MCF 10A (cell line): Measurements from ENCODE around the gene NDRG3. TPM values are rescaled to one million over a fixed set of nuclear protein-coding genes. Genes with fewer than 3 reads are reported as not detected.

Experiments
- BruUV-seq: library from RNA; stranded (reverse); fragments of 400-500 nt; replicated peaks from 2 replicates; lab custom pipeline; 2021; lab: Mats Ljungman, UMichigan
- CTCF ChIA-PET: fragments of 300-600 bp; sonication (Branson Sonifier 250); formaldehyde crosslinking; extraction: SDS; loops from one replicate; lab custom pipeline; 2021; ENCODE audit warnings: antibody characterized with exemption, inconsistent platforms; lab: Yijun Ruan, JAX
- POLR2A ChIA-PET: fragments of 300-600, 350-650 bp; sonication (Branson Sonifier 250); formaldehyde crosslinking; extraction: SDS; loops from one replicate; lab custom pipeline; 2020; ENCODE audit warnings: antibody characterized with exemption, inconsistent platforms; lab: Yijun Ruan, JAX
- DNase-seq: peaks from one replicate; pipeline ENCODE4 v3.0.0-alpha.2; 2018; ENCODE audit not compliant: unreplicated experiment
- H3K27ac Mint-ChIP-seq: one replicate; pipeline ENCODE4 v1.8.0; 2022; ENCODE audit warnings: mild to moderate bottlenecking, low read depth, mixed read lengths; ENCODE audit not compliant: unreplicated experiment
- H3K27me3 Mint-ChIP-seq: one replicate; pipeline ENCODE4 v1.8.0; 2022; ENCODE audit warnings: mixed read lengths; ENCODE audit not compliant: insufficient read depth, unreplicated experiment
- H3K36me3 Mint-ChIP-seq: one replicate; pipeline ENCODE4 v1.8.0; 2022; ENCODE audit warnings: mild to moderate bottlenecking, moderate library complexity, mixed read lengths; ENCODE audit not compliant: insufficient read depth, unreplicated experiment
- H3K4me1 Mint-ChIP-seq: one replicate; pipeline ENCODE4 v1.8.0; 2022; ENCODE audit warnings: mixed read lengths; ENCODE audit not compliant: insufficient read depth, unreplicated experiment
- H3K4me3 Mint-ChIP-seq: one replicate; pipeline ENCODE4 v1.8.0; 2022; ENCODE audit warnings: mild to moderate bottlenecking, moderate library complexity, mixed read lengths; ENCODE audit not compliant: unreplicated experiment
- H3K9me3 Mint-ChIP-seq: one replicate; pipeline ENCODE4 v1.8.0; 2022; ENCODE audit warnings: mixed read lengths; ENCODE audit not compliant: unreplicated experiment
- intact Hi-C: fragments of 100-400 bp; cut with micrococcal nuclease; formaldehyde crosslinking; loops from 2 replicates; pipeline ENCODE4 v1.14.1; 2022
- total RNA-seq: library from RNA; stranded (reverse); gene quantifications from 2 replicates; pipeline ENCODE4 v1.2.3, GENCODE V29; 2022
- TF ChIP-seq, protein P1 (sequence below): fragments of 200-600 bp; IDR thresholded peaks from one replicate; pipeline ENCODE4 v1.8.0; 2022; ENCODE audit warnings: antibody characterized with exemption, mild to moderate bottlenecking; ENCODE audit not compliant: unreplicated experiment

NDRG3 gene
- total RNA-seq, 1 experiment from 2014 or later: 10.3 TPM

DNA sequence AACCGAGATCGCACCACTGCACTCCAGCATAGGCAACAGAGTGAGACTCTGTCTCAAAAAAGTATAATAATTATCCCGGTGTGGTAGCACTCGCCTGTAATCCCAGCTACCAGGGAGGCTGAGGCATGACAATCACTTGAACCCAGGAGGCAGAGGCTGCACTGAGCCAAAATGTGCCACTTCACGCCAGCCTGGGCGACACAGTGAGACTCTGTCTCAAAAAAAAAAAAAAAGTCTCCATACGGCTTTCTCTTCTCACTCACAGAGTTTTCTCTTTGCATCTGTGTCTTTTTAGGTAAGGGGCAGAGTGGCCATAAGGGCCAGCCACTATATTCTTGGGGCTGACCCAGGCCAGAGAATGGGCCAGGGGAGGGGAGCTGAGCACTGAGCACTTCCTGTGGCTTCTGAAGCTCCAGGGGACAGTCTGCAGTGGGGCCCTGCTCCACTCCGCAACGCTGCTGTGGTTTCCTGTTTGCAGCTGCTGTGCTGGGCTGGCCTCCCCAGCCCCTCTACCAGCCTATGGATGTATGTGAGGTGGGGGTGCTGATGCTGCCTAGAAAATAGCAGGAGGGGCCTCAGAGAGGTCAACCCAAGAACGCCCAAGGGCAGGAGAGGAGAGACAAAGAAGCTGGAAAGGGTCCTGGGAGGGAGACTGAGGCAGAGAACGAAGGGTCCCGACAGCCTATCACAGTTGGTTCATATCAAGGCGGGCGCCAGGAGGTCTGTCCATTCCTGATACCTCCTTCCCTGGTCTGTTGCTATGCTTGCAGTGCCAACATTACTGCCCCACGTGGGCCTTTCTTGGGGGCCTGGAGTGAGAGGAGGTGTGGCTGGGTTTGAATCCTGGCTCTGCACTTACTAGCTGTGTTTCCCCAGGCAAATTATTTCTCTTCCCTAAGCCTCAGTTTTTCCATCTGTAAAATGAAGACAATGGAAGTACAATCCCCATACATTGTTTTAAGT lies 115.9 kb downstream of the NDRG3 start:
- Mint-ChIP-seq H3K4me3 (no peak overlapping the region), H3K27ac (no peak overlapping the region), H3K36me3 (no peaks in the 10 kb centered on the region), H3K27me3 (no peaks in the 10 kb centered on the region), H3K9me3 (no peaks in the 10 kb centered on the region), H3K4me1 (no peaks in the 10 kb centered on the region)
- TF ChIP-seq, protein P1, sequence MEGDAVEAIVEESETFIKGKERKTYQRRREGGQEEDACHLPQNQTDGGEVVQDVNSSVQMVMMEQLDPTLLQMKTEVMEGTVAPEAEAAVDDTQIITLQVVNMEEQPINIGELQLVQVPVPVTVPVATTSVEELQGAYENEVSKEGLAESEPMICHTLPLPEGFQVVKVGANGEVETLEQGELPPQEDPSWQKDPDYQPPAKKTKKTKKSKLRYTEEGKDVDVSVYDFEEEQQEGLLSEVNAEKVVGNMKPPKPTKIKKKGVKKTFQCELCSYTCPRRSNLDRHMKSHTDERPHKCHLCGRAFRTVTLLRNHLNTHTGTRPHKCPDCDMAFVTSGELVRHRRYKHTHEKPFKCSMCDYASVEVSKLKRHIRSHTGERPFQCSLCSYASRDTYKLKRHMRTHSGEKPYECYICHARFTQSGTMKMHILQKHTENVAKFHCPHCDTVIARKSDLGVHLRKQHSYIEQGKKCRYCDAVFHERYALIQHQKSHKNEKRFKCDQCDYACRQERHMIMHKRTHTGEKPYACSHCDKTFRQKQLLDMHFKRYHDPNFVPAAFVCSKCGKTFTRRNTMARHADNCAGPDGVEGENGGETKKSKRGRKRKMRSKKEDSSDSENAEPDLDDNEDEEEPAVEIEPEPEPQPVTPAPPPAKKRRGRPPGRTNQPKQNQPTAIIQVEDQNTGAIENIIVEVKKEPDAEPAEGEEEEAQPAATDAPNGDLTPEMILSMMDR: no peak
- BruUV-seq: no TSS peak
- DNase-seq: no peak
- ChIA-PET POLR2A (no interaction called here), CTCF (interaction anchor here (0.6 kb wide), 1 partner anchor 31 kb away, joined by 3 read pairs; no protein-coding TSS in a partner anchor)
- intact Hi-C loops: no loop called here

DNA sequence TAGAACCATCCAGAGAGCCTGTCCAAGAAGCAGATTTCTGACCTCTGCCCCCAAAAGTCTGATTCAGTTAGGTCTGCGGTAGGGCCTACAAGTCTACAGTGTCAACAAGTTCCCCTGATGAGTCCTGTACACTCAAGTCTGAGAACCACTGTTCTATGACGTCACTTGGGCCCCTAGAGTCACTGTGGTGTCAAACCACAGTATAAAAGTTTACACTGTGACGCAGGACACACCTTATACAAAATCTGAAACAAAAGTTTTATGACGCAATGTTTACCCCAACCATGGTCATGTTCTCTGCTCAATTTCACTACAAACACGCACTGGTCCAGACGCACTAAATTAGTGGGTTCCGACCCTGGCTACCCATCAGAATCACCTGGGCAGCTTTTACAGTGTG lies 117.8 kb downstream of the NDRG3 start:
- peaks cover 6% of the 10 kb centered on the region for H3K4me1 Mint-ChIP-seq
- POLR2A ChIA-PET: no interaction called here
- H3K27ac Mint-ChIP-seq: no peak overlapping the region
- no peaks in the 10 kb centered on the region for H3K36me3 Mint-ChIP-seq
- TF ChIP-seq, protein P1: no peak
- no peak overlapping the region for H3K4me3 Mint-ChIP-seq
- CTCF ChIA-PET: interaction anchor here (1.0 kb wide), 1 partner anchor 19 kb away, joined by 3 read pairs; no protein-coding TSS in a partner anchor
- intact Hi-C loops: no loop called here
- no peaks in the 10 kb centered on the region for H3K9me3 Mint-ChIP-seq
- H3K27me3 Mint-ChIP-seq: no peaks in the 10 kb centered on the region
- DNase-seq: no peak
- BruUV-seq: no TSS peak

DNA sequence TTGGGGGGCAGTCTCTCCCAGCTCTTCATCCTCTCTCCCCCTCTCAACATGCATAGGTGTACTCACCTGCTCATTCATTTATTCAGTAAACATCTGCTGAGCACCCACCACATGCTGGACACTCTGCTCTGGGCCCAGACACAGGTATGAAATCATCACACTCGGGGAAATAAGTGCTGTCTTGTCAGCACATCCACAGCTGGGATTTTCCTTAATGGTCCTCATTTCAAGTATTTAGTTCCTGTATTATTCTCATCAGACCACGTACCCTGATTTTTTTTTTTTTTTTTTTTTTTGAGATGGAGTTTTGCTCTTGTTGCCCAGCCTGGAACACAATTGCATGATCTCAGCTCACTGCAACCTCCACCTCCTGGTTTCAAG lies 121.0 kb downstream of the NDRG3 start:
- ChIA-PET POLR2A (interaction anchor here (1.6 kb wide), 1 partner anchor 19 kb away, joined by 6 read pairs; the partner anchor contains the start of gene RAB5IF), CTCF (interaction anchor here (0.8 to 1.5 kb wide), 3 partner anchors 20 to 56 kb away, joined by 5 to 8 read pairs (median 5); no protein-coding TSS in a partner anchor)
- TF ChIP-seq, protein P1: no peak
- no peak for DNase-seq
- H3K4me1 Mint-ChIP-seq: peaks cover 6% of the 10 kb centered on the region
- H3K27me3 Mint-ChIP-seq: no peaks in the 10 kb centered on the region
- BruUV-seq: no TSS peak
- no peak overlapping the region for H3K27ac Mint-ChIP-seq
- no peaks in the 10 kb centered on the region for H3K9me3 Mint-ChIP-seq
- no peak overlapping the region for H3K4me3 Mint-ChIP-seq
- intact Hi-C loops: no loop called here
- no peaks in the 10 kb centered on the region for H3K36me3 Mint-ChIP-seq
